CD4-positive, alpha-beta memory T cell (primary cell): Measurements from ENCODE around the gene CLCNKA. TPM values are rescaled to one million over a fixed set of nuclear protein-coding genes. Genes with fewer than 3 reads are reported as not detected.

Source experiments
- CTCF ChIA-PET: fragments of 350-600 bp; sonication (Branson Sonifier 250); formaldehyde crosslinking; loops from one replicate; lab custom pipeline; 2021; ENCODE audit warnings: inconsistent platforms; ENCODE audit not compliant: partially characterized antibody; lab: Charles Lee
- POLR2A ChIA-PET: fragments of 350-600 bp; sonication (Branson Sonifier 250); formaldehyde crosslinking; loops from one replicate; lab custom pipeline; 2021; ENCODE audit not compliant: partially characterized antibody; lab: Charles Lee
- DNase-seq, 5 donors: peaks; one replicate each; pipeline versions ENCODE4 v3.0.0 to v3.0.0-alpha.2; 2020 to 2022; ENCODE audit warnings: mixed read lengths in 1 of 5
- H3K27ac ChIP-seq: one replicate; pipeline ENCODE4 v1.7.0; 2013; ENCODE audit warnings: low read depth, low read length
- H3K27me3 ChIP-seq: 2 replicates; pipeline ENCODE4 v1.7.0; 2013; ENCODE audit warnings: mild to moderate bottlenecking, low read length, moderate library complexity; ENCODE audit not compliant: insufficient read depth
- H3K36me3 ChIP-seq: 2 replicates; pipeline ENCODE4 v1.7.0; 2013; ENCODE audit warnings: mild to moderate bottlenecking, low read length, moderate library complexity; ENCODE audit not compliant: insufficient read depth
- H3K4me1 ChIP-seq: 2 replicates; pipeline ENCODE4 v1.7.0; 2013; ENCODE audit warnings: mild to moderate bottlenecking, low read length, moderate library complexity; ENCODE audit not compliant: insufficient read depth
- H3K4me3 ChIP-seq, 2 donors: one replicate each; pipeline ENCODE4 v1.7.0; 2013; ENCODE audit warnings: low read length in 2 of 2, mild to moderate bottlenecking in 1 of 2
- H3K9me3 ChIP-seq, 2 donors: one replicate each; pipeline ENCODE4 v1.7.0; 2013; ENCODE audit warnings: low read length in 2 of 2, control low read depth in 1 of 2; ENCODE audit not compliant: control insufficient read depth in 1 of 2
- H3K27ac Mint-ChIP-seq, 7 donors: one replicate each; pipeline ENCODE4 v1.8.0; 2020 to 2021; ENCODE audit warnings: mixed read lengths in 7 of 7, mild to moderate bottlenecking in 6 of 7, inconsistent platforms in 3 of 7, moderate library complexity in 3 of 7
- H3K27me3 Mint-ChIP-seq, 2 donors: one replicate each; pipeline ENCODE4 v1.8.0; 2020 to 2021; ENCODE audit warnings: mixed read lengths in 2 of 2
- H3K36me3 Mint-ChIP-seq, 2 donors: one replicate each; pipeline ENCODE4 v1.8.0; 2020 to 2021; ENCODE audit warnings: mixed read lengths in 2 of 2, inconsistent platforms in 1 of 2, mild to moderate bottlenecking in 1 of 2
- H3K4me1 Mint-ChIP-seq, 4 donors: one replicate each; pipeline ENCODE4 v1.8.0; 2020 to 2021; ENCODE audit warnings: mixed read lengths in 4 of 4, mild to moderate bottlenecking in 1 of 4
- H3K4me3 Mint-ChIP-seq, 8 donors: one replicate each; pipeline ENCODE4 v1.8.0; 2020 to 2021; ENCODE audit warnings: mixed read lengths in 8 of 8, mild to moderate bottlenecking in 7 of 8, moderate library complexity in 6 of 8, inconsistent platforms in 3 of 8
- H3K9me3 Mint-ChIP-seq, 8 donors: one replicate each; pipeline ENCODE4 v1.8.0; 2020 to 2021; ENCODE audit warnings: mixed read lengths in 8 of 8, mild to moderate bottlenecking in 5 of 8, inconsistent platforms in 3 of 8, moderate library complexity in 1 of 8
- intact Hi-C: fragments of 100-400 bp; cut with micrococcal nuclease; formaldehyde crosslinking; loops from one replicate; pipeline ENCODE4 v1.15.1; 2023
- polyA plus RNA-seq, 2 donors: library from polyadenylated mRNA; unstranded; fragments of 300-500 nt; fragmentation: Illumina TruSeq; gene quantifications; one replicate each; pipeline ENCODE4 v1.2.3, GENCODE V29; 2021
- total RNA-seq, 2 experiments: library from RNA; stranded (reverse); gene quantifications; one replicate each; pipeline ENCODE4 v1.2.3, GENCODE V29; 2021

CLCNKA gene
- total and polyA plus RNA-seq, 4 experiments from 2014 or later: not detected

DNA sequence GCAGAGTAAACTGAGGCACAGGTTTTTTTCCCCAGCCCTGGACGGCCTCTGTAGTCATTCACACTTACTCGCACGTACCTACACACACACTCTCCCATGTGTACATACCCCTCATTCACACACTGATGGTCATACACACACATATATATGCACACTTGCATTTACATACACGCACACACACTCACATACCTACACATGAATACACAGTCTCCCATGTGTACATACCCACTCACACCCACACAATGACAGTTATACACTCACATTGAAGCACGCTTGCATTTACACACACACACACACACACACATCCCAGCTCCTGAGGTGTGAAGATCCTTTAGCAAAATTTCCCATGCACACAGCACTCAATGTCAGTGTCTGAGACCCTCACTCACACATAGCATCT lies 52.4 kb downstream of the CLCNKA start:
- CTCF ChIA-PET: interaction anchor here (1.0 to 13.2 kb wide), 3 partner anchors 20 to 111 kb away, joined by 3 to 387 read pairs (median 3); no protein-coding TSS in a partner anchor
- intact Hi-C loops: no loop called here
- H3K4me1 ChIP-seq: peaks cover 32% of the 10 kb centered on the region
- Mint-ChIP-seq H3K27me3 (peaks cover 5 to 9% of the 10 kb centered on the region in 2 donors), H3K36me3 (no peaks in the 10 kb centered on the region), H3K4me1 (peaks cover 19 to 49% (median 31%) of the 10 kb centered on the region in 4 donors), H3K4me3 (peak overlapping the region; percentile 65 to 90 (median 72)), H3K27ac (peak overlapping the region in 1 of 7 donors; percentile 43), H3K9me3 (no peaks in the 10 kb centered on the region)
- H3K36me3 ChIP-seq: no peaks in the 10 kb centered on the region
- peaks cover 7% of the 10 kb centered on the region for H3K27me3 ChIP-seq
- no peak overlapping the region for H3K4me3 ChIP-seq
- POLR2A ChIA-PET: no interaction called here
- DNase-seq: no peak
- no peaks in the 10 kb centered on the region for H3K9me3 ChIP-seq
- no peak overlapping the region for H3K27ac ChIP-seq

- ChIA-PET POLR2A (no interaction called here), CTCF (interaction anchor here (1.4 to 13.2 kb wide), 2 partner anchors 90 to 110 kb away, joined by 3 to 387 read pairs; no protein-coding TSS in a partner anchor)
- intact Hi-C loops: no loop called here
- Mint-ChIP-seq H3K27ac (peak overlapping the region in 1 of 7 donors; percentile 9), H3K4me3 (peak overlapping the region in 2 of 8 donors; percentile 15 to 25), H3K27me3 (peaks cover 5 to 9% of the 10 kb centered on the region in 2 donors), H3K36me3 (no peaks in the 10 kb centered on the region), H3K9me3 (no peaks in the 10 kb centered on the region), H3K4me1 (peaks cover 13 to 38% (median 24%) of the 10 kb centered on the region in 4 donors)
- no peak for DNase-seq
- Histone ChIP-seq H3K36me3 (no peaks in the 10 kb centered on the region), H3K4me3 (no peak overlapping the region), H3K27ac (no peak overlapping the region), H3K9me3 (no peaks in the 10 kb centered on the region), H3K27me3 (peaks cover 7% of the 10 kb centered on the region), H3K4me1 (peaks cover 27% of the 10 kb centered on the region)
These were observed 53.6 kb downstream of the CLCNKA start for GRCh38 chr1:16075337-16076030.

- H3K27me3 ChIP-seq: peaks cover 7% of the 10 kb centered on the region
- ChIA-PET CTCF (interaction anchor here (1.9 to 13.2 kb wide), 3 partner anchors 80 to 168 kb away, joined by 4 to 387 read pairs (median 63); no protein-coding TSS in a partner anchor), POLR2A (no interaction called here)
- peaks cover 20% of the 10 kb centered on the region for H3K4me1 ChIP-seq
- no peak overlapping the region for H3K4me3 Mint-ChIP-seq
- peaks cover 11 to 30% (median 19%) of the 10 kb centered on the region in 4 donors for H3K4me1 Mint-ChIP-seq
- H3K27ac ChIP-seq: no peak overlapping the region
- intact Hi-C loops: no loop called here
- no peak for DNase-seq
- H3K27me3 Mint-ChIP-seq: peaks cover 5 to 9% of the 10 kb centered on the region in 2 donors
- H3K4me3 ChIP-seq: no peak overlapping the region
- H3K36me3 Mint-ChIP-seq: no peaks in the 10 kb centered on the region
- no peaks in the 10 kb centered on the region for H3K9me3 ChIP-seq
- H3K9me3 Mint-ChIP-seq: no peaks in the 10 kb centered on the region
- H3K36me3 ChIP-seq: no peaks in the 10 kb centered on the region
- H3K27ac Mint-ChIP-seq: peak overlapping the region in 1 of 7 donors; percentile 9
These were observed 54.4 kb downstream of the CLCNKA start for GRCh38 chr1:16076031-16076864.

DNA sequence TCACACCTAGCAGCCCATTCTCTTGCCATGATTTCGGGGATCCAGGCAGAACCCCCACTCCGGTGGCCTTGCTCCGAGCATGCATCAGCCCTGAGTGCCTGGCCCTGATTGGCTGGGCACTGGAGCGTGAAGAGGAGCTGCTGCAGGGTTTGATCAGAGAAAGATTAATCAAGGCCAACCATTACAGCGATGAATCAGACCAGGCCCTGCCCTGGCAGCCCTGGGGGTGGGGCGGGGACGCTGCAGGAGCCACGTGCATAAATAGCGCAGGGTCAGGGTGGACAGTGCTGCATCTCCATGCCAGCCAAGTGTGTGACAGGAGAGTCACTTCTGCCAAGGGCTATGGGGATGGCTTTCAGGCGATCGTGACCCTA lies 55.0 kb downstream of the CLCNKA start:
- Histone ChIP-seq H3K27me3 (peaks cover 7% of the 10 kb centered on the region), H3K4me3 (no peak overlapping the region), H3K36me3 (no peaks in the 10 kb centered on the region), H3K4me1 (peaks cover 20% of the 10 kb centered on the region), H3K9me3 (no peaks in the 10 kb centered on the region), H3K27ac (no peak overlapping the region)
- Mint-ChIP-seq H3K9me3 (no peaks in the 10 kb centered on the region), H3K36me3 (no peaks in the 10 kb centered on the region), H3K4me3 (no peak overlapping the region), H3K27ac (no peak overlapping the region), H3K4me1 (peaks cover 11 to 24% (median 18%) of the 10 kb centered on the region in 4 donors), H3K27me3 (peaks cover 5 to 9% of the 10 kb centered on the region in 2 donors)
- DNase-seq: no peak
- ChIA-PET CTCF (interaction anchor here (1.9 to 13.2 kb wide), 3 partner anchors 80 to 168 kb away, joined by 4 to 387 read pairs (median 63); no protein-coding TSS in a partner anchor), POLR2A (no interaction called here)
- intact Hi-C loops: no loop called here

GRCh38 chr1:16077406-16078245 lies 55.8 kb downstream of the CLCNKA start:
- H3K27ac ChIP-seq: no peak overlapping the region
- no peak for DNase-seq
- Mint-ChIP-seq H3K36me3 (no peaks in the 10 kb centered on the region), H3K27ac (peak overlapping the region in 3 of 7 donors; percentile 27 to 70 (median 53)), H3K27me3 (peaks cover 5 to 9% of the 10 kb centered on the region in 2 donors), H3K4me1 (peaks cover 11 to 24% (median 17%) of the 10 kb centered on the region in 4 donors), H3K4me3 (peak overlapping the region in 1 of 8 donors; percentile 27), H3K9me3 (no peaks in the 10 kb centered on the region)
- peaks cover 20% of the 10 kb centered on the region for H3K4me1 ChIP-seq
- H3K4me3 ChIP-seq: no peak overlapping the region
- H3K9me3 ChIP-seq: no peaks in the 10 kb centered on the region
- ChIA-PET POLR2A (interaction anchor here (1.2 to 2.5 kb wide), 5 partner anchors 7 to 166 kb away, joined by 3 to 10 read pairs (median 7); partner anchors contain the start of gene CPLANE2), CTCF (interaction anchor here (0.6 to 13.2 kb wide), 14 partner anchors 10 to 525 kb away, joined by 3 to 387 read pairs (median 3); partner anchors contain the start of gene FBXO42)
- intact Hi-C loops: loop anchor here (2.0 kb wide), 1 partner anchor 159 kb away; the partner anchor contains the start of gene CPLANE2
- H3K27me3 ChIP-seq: peaks cover 7% of the 10 kb centered on the region
- no peaks in the 10 kb centered on the region for H3K36me3 ChIP-seq

- intact Hi-C loops: loop anchor here (1.0 to 2.0 kb wide), 4 partner anchors 108 to 284 kb away; partner anchors contain the start of gene CPLANE2
These were observed 57.3 kb downstream of the CLCNKA start for GRCh38 chr1:16078925-16079656.

More at GRCh38 chr1:16078925-16079656, 57.3 kb downstream of the CLCNKA start:
- H3K4me1 Mint-ChIP-seq: peaks cover 8 to 18% (median 12%) of the 10 kb centered on the region in 4 donors
- POLR2A ChIA-PET: interaction anchor here (0.6 to 2.5 kb wide), 9 partner anchors 9 to 284 kb away, joined by 3 to 10 read pairs (median 4); partner anchors contain the start of gene CPLANE2
- peak overlapping the region; percentile 76 to 92 (median 84) for H3K4me3 Mint-ChIP-seq
- Histone ChIP-seq H3K4me1 (peaks cover 14% of the 10 kb centered on the region), H3K4me3 (peak overlapping the region in 1 of 2 donors; percentile 7), H3K9me3 (no peaks in the 10 kb centered on the region), H3K36me3 (no peaks in the 10 kb centered on the region), H3K27ac (no peak overlapping the region), H3K27me3 (peaks cover 3% of the 10 kb centered on the region)
- CTCF ChIA-PET: interaction anchor here (0.6 to 13.2 kb wide), 29 partner anchors 8 to 284 kb away, joined by 3 to 387 read pairs (median 4); partner anchors contain the start of genes EPHA2 and FBXO42
- peaks cover 1 to 4% of the 10 kb centered on the region in 2 donors for H3K27me3 Mint-ChIP-seq
- H3K36me3 Mint-ChIP-seq: no peaks in the 10 kb centered on the region
- H3K27ac Mint-ChIP-seq: peak overlapping the region in 6 of 7 donors; percentile 31 to 91 (median 58)
- no peaks in the 10 kb centered on the region for H3K9me3 Mint-ChIP-seq
- peak; percentile 73 to 76 (median 75) for DNase-seq
